Measurements from ENCODE around the gene RIN2.
A peak's percentile ranks its signal among the peaks of the same experiment; 100 is the strongest.

RIN2 gene

GRCh38 chr20:19765266-19765665, 7.2 kb downstream of the RIN2 start:
- DNase-seq (ENCODE audit: low spot score) = no peak

- no peak for DNase-seq (ENCODE audit: low spot score)
Measured at GRCh38 chr20:19765913-19766312, 7.9 kb downstream of the RIN2 start.

GRCh38 chr20:19767070-19767469, 9.0 kb downstream of the RIN2 start:
- no peak for DNase-seq (ENCODE audit: low spot score)

GRCh38 chr20:19768325-19768842, 10.3 kb downstream of the RIN2 start:
- no peak for DNase-seq (ENCODE audit: low spot score)

GRCh38 chr20:19769507-19769906, 11.4 kb downstream of the RIN2 start:
- DNase-seq (ENCODE audit: low spot score) = no peak

GRCh38 chr20:19770375-19770774, 12.3 kb downstream of the RIN2 start:
- no peak for DNase-seq (ENCODE audit: low spot score)

GRCh38 chr20:19771031-19771430, 13.0 kb downstream of the RIN2 start:
- DNase-seq (ENCODE audit: low spot score) = no peak

- DNase-seq (ENCODE audit: low spot score) = no peak
Measured at GRCh38 chr20:19773471-19773870, 15.4 kb downstream of the RIN2 start.

- no peak for DNase-seq (ENCODE audit: low spot score)
Measured at GRCh38 chr20:19774135-19774933, 16.3 kb downstream of the RIN2 start.

GRCh38 chr20:19775353-19776253, 17.5 kb downstream of the RIN2 start:
- peak; percentile 76 for DNase-seq (ENCODE audit: low spot score)

- DNase-seq (ENCODE audit: low spot score) = no peak
Measured at GRCh38 chr20:19777315-19777714, 19.3 kb downstream of the RIN2 start.

- DNase-seq (ENCODE audit: low spot score) = no peak
Measured at GRCh38 chr20:19777981-19778380, 19.9 kb downstream of the RIN2 start.

GRCh38 chr20:19778404-19778803, 20.3 kb downstream of the RIN2 start:
- no peak for DNase-seq (ENCODE audit: low spot score)

- no peak for DNase-seq (ENCODE audit: low spot score)
Measured at GRCh38 chr20:19779634-19780033, 21.6 kb downstream of the RIN2 start.

GRCh38 chr20:19780261-19780660, 22.2 kb downstream of the RIN2 start:
- no peak for DNase-seq (ENCODE audit: low spot score)

- no peak for DNase-seq (ENCODE audit: low spot score)
Measured at GRCh38 chr20:19781235-19781634, 23.2 kb downstream of the RIN2 start.

- no peak for DNase-seq (ENCODE audit: low spot score)
Measured at GRCh38 chr20:19782669-19783068, 24.6 kb downstream of the RIN2 start.

GRCh38 chr20:19783966-19784401, 25.9 kb downstream of the RIN2 start:
- DNase-seq (ENCODE audit: low spot score) = no peak

GRCh38 chr20:19784511-19785172, 26.6 kb downstream of the RIN2 start:
- DNase-seq (ENCODE audit: low spot score) = peak; percentile 55

GRCh38 chr20:19785173-19785982, 27.3 kb downstream of the RIN2 start:
- DNase-seq (ENCODE audit: low spot score) = no peak

GRCh38 chr20:19785983-19786285, 27.9 kb downstream of the RIN2 start:
- DNase-seq (ENCODE audit: low spot score) = no peak

GRCh38 chr20:19786311-19786710, 28.3 kb downstream of the RIN2 start:
- DNase-seq (ENCODE audit: low spot score) = no peak

All from hepatic stellate cell (primary cell).